Stimulated activated CD4-positive, alpha-beta T cell treated with anti-CD3 and anti-CD28 coated beads, Interleukin-12 subunit alpha, Interleukin-12 subunit beta, amount 100 ng/mL, for 4 hours (primary cell): ENCODE results near the gene TCEAL3.
"Not testable (repeated sequence)": the region's sequence is repeated elsewhere in the genome, so short reads cannot be mapped to it uniquely, and the experiment has no call there.

Experiments used
- DNase-seq: peaks from one replicate; pipeline ENCODE4 v3.0.0-alpha.2; 2020

The TCEAL3 gene

GRCh38 chrX:103607364-103608305 is at the start of gene TCEAL3:
Gene TCEAL3, plus strand, starts transcription at chrX:103607963. Its CDS starts 1,102 bp downstream, at chrX:103609065.
- peak; percentile 18 for DNase-seq

- no peak for DNase-seq
Observed at GRCh38 chrX:103560256-103560655, 47.5 kb upstream of the TCEAL3 start.

- DNase-seq = no peak
Observed at GRCh38 chrX:103562801-103563200, 45.0 kb upstream of the TCEAL3 start.

- DNase-seq = no peak
Observed at GRCh38 chrX:103565197-103565596, 42.6 kb upstream of the TCEAL3 start.

GRCh38 chrX:103565752-103566151 is 42.0 kb upstream of the TCEAL3 start:
- no peak for DNase-seq

- no peak for DNase-seq
Observed at GRCh38 chrX:103571121-103571520, 36.6 kb upstream of the TCEAL3 start.

- no peak for DNase-seq
Observed at GRCh38 chrX:103571726-103572125, 36.0 kb upstream of the TCEAL3 start.

- no peak for DNase-seq
Observed at GRCh38 chrX:103573202-103573601, 34.6 kb upstream of the TCEAL3 start.

GRCh38 chrX:103584596-103584995 is 23.2 kb upstream of the TCEAL3 start:
- DNase-seq = no peak

- DNase-seq = peak; percentile 28
Observed at GRCh38 chrX:103585411-103586313, 22.1 kb upstream of the TCEAL3 start, which contains the start of gene TCEAL4. Gene TCEAL4, plus strand, starts transcription at chrX:103585515. Its CDS starts 1,161 bp downstream, at chrX:103586676.

GRCh38 chrX:103586314-103586646 is 21.5 kb upstream of the TCEAL3 start:
- no peak for DNase-seq

- DNase-seq = no peak
Observed at GRCh38 chrX:103586659-103587058, 21.1 kb upstream of the TCEAL3 start.

- not testable (repeated sequence) for DNase-seq
Observed at GRCh38 chrX:103592295-103592694, 15.5 kb upstream of the TCEAL3 start.

- not testable (repeated sequence) for DNase-seq
Observed at GRCh38 chrX:103595202-103595601, 12.6 kb upstream of the TCEAL3 start.

GRCh38 chrX:103608306-103608963 is 672 bp downstream of the TCEAL3 start:
- no peak for DNase-seq

GRCh38 chrX:103610282-103610681 is 2.5 kb downstream of the TCEAL3 start:
- DNase-seq = no peak

GRCh38 chrX:103613362-103613890 is 5.7 kb downstream of the TCEAL3 start:
- DNase-seq = no peak

GRCh38 chrX:103614999-103615398 is 7.2 kb downstream of the TCEAL3 start:
- no peak for DNase-seq

GRCh38 chrX:103615781-103616371 is 8.1 kb downstream of the TCEAL3 start:
- no peak for DNase-seq

- DNase-seq = no peak
Observed at GRCh38 chrX:103616676-103617186, 9.0 kb downstream of the TCEAL3 start.

- no peak for DNase-seq
Observed at GRCh38 chrX:103624111-103624510, 16.3 kb downstream of the TCEAL3 start.

GRCh38 chrX:103626855-103627254 is 19.1 kb downstream of the TCEAL3 start:
- DNase-seq = no peak
